Measurements from ENCODE around the gene MTCL1. TPM values are rescaled to one million over a fixed set of nuclear protein-coding genes. Genes with fewer than 3 reads are reported as not detected.

The MTCL1 gene
- total RNA-seq, 1 experiment from 2014 or later, result 11.2 TPM

- intact Hi-C loops (cut with micrococcal nuclease; ENCODE audit: unreplicated experiment), result no loop called here
- no TSS peak for BruUV-seq (replicated peaks)
- CTCF ChIA-PET, result no interaction called here
- TF ChIP-seq EZH2 (IDR thresholded peaks at IDR 0.05; ENCODE audit: borderline replicate concordance, low read depth, low read length, poor library complexity, severe bottlenecking), result no peak
- TF ChIP-seq, protein P1, sequence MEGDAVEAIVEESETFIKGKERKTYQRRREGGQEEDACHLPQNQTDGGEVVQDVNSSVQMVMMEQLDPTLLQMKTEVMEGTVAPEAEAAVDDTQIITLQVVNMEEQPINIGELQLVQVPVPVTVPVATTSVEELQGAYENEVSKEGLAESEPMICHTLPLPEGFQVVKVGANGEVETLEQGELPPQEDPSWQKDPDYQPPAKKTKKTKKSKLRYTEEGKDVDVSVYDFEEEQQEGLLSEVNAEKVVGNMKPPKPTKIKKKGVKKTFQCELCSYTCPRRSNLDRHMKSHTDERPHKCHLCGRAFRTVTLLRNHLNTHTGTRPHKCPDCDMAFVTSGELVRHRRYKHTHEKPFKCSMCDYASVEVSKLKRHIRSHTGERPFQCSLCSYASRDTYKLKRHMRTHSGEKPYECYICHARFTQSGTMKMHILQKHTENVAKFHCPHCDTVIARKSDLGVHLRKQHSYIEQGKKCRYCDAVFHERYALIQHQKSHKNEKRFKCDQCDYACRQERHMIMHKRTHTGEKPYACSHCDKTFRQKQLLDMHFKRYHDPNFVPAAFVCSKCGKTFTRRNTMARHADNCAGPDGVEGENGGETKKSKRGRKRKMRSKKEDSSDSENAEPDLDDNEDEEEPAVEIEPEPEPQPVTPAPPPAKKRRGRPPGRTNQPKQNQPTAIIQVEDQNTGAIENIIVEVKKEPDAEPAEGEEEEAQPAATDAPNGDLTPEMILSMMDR (conservative IDR thresholded peaks at IDR 0.05; ENCODE audit: low read depth, low read length), result no peak
- DNase-seq (ENCODE audit: low spot score), result no peak
- Histone ChIP-seq H3K27ac (ENCODE audit: low read depth, low read length, poor library complexity, severe bottlenecking) (no peak overlapping the region), H3K27me3 (replicated peaks; ENCODE audit: insufficient read depth, low read depth, low read length, poor library complexity) (no peaks in the 10 kb centered on the region), H3K4me1 (ENCODE audit: insufficient read depth, low read length, poor library complexity, severe bottlenecking) (no peaks in the 10 kb centered on the region), H3K36me3 (ENCODE audit: insufficient read depth, low read length, poor library complexity, severe bottlenecking) (no peaks in the 10 kb centered on the region), H3K4me3 (ENCODE audit: low read depth, low read length, poor library complexity, severe bottlenecking) (no peak overlapping the region), H3K9me3 (ENCODE audit: low read depth, low read length, poor library complexity, severe bottlenecking) (no peaks in the 10 kb centered on the region)
- POLR2A ChIA-PET (ENCODE audit: low non-redundant PET), result no interaction called here
These were observed 104.2 kb downstream of the MTCL1 start for GRCh38 chr18:8809514-8809913.

DNA sequence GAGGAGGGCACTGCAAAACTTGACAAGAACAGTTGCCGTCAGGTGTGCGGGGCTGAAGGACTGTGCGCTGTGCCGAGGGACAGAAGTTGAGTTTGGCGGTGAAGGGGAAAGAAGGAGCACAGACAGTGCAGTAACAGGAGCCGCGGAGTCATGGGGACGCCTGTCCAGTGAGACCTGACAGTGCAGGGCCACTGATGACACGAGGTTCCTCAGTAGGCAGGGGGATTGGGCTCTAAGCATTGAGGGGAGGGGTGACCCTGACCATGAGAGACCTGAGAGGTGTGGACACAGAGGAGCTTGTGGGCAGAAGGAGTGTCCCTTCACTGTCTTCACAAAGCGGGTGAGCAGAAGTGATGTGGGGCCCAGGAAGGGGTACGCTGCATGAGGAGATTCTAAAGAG lies 104.8 kb downstream of the MTCL1 start:
- CTCF ChIA-PET, result no interaction called here
- Histone ChIP-seq H3K9me3 (ENCODE audit: low read depth, low read length, poor library complexity, severe bottlenecking) (no peaks in the 10 kb centered on the region), H3K27me3 (replicated peaks; ENCODE audit: insufficient read depth, low read depth, low read length, poor library complexity) (no peaks in the 10 kb centered on the region), H3K36me3 (ENCODE audit: insufficient read depth, low read length, poor library complexity, severe bottlenecking) (no peaks in the 10 kb centered on the region), H3K4me3 (ENCODE audit: low read depth, low read length, poor library complexity, severe bottlenecking) (no peak overlapping the region), H3K4me1 (ENCODE audit: insufficient read depth, low read length, poor library complexity, severe bottlenecking) (no peaks in the 10 kb centered on the region), H3K27ac (ENCODE audit: low read depth, low read length, poor library complexity, severe bottlenecking) (no peak overlapping the region)
- no TSS peak for BruUV-seq (replicated peaks)
- intact Hi-C loops (cut with micrococcal nuclease; ENCODE audit: unreplicated experiment), result loop anchor here (10.0 kb wide), 2 partner anchors 55 to 85 kb away; no protein-coding TSS in a partner anchor
- POLR2A ChIA-PET (ENCODE audit: low non-redundant PET), result no interaction called here
- no peak for DNase-seq (ENCODE audit: low spot score)
- no peak for TF ChIP-seq EZH2 (IDR thresholded peaks at IDR 0.05; ENCODE audit: borderline replicate concordance, low read depth, low read length, poor library complexity, severe bottlenecking)
- TF ChIP-seq, protein P1 (conservative IDR thresholded peaks at IDR 0.05; ENCODE audit: low read depth, low read length), result no peak

DNA sequence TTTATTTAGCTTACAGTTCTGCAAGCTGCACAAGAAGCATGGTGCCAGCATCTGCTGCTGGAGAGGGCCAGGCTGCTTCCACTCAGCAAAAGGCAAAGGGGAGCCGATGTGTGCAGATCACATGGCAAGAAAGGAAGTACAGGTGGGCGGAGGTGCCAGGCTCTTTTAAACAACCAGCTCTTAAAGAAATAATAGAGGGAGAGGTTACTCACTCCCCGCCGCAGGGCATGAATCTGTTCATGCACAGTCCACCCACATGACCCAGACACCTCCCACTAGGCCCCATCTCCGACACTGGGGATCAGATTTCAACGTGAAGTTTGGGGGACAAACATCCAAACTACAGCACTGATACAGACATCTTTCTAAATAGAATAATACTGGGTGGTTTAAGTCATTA lies 105.8 kb downstream of the MTCL1 start:
- CTCF ChIA-PET, result no interaction called here
- no TSS peak for BruUV-seq (replicated peaks)

More for the DNA sequence above, 105.8 kb downstream of the MTCL1 start:
- H3K9me3 ChIP-seq (ENCODE audit: low read depth, low read length, poor library complexity, severe bottlenecking), result no peaks in the 10 kb centered on the region
- no peak for TF ChIP-seq EZH2 (IDR thresholded peaks at IDR 0.05; ENCODE audit: borderline replicate concordance, low read depth, low read length, poor library complexity, severe bottlenecking)
- TF ChIP-seq, protein P1 (conservative IDR thresholded peaks at IDR 0.05; ENCODE audit: low read depth, low read length), result no peak
- DNase-seq (ENCODE audit: low spot score), result no peak
- H3K4me1 ChIP-seq (ENCODE audit: insufficient read depth, low read length, poor library complexity, severe bottlenecking), result no peaks in the 10 kb centered on the region
- no peaks in the 10 kb centered on the region for H3K36me3 ChIP-seq (ENCODE audit: insufficient read depth, low read length, poor library complexity, severe bottlenecking)
- no peaks in the 10 kb centered on the region for H3K27me3 ChIP-seq (replicated peaks; ENCODE audit: insufficient read depth, low read depth, low read length, poor library complexity)
- intact Hi-C loops (cut with micrococcal nuclease; ENCODE audit: unreplicated experiment), result loop anchor here (10.0 kb wide), 2 partner anchors 56 to 86 kb away; no protein-coding TSS in a partner anchor
- no peak overlapping the region for H3K4me3 ChIP-seq (ENCODE audit: low read depth, low read length, poor library complexity, severe bottlenecking)
- no peak overlapping the region for H3K27ac ChIP-seq (ENCODE audit: low read depth, low read length, poor library complexity, severe bottlenecking)
- POLR2A ChIA-PET (ENCODE audit: low non-redundant PET), result no interaction called here

All from A673 (cell line).